Testis (tissue), 3 donors: Measurements from ENCODE around the gene ABCB11. TPM values are rescaled to one million over a fixed set of nuclear protein-coding genes. Genes with fewer than 3 reads are reported as not detected.
A peak's percentile ranks its signal among the peaks of the same experiment; 100 is the strongest.
"Not testable (repeated sequence)": the region's sequence is repeated elsewhere in the genome, so short reads cannot be mapped to it uniquely, and the experiment has no call there.

Experiments used
- DNase-seq: peaks from one replicate; pipeline ENCODE4 v3.0.0-alpha.2; 2019
- H3K27ac ChIP-seq, 2 donors: fragments of 200-600 bp; sonication (generic); one replicate each; pipeline ENCODE4 v1.5.1; 2019
- H3K27me3 ChIP-seq: fragments of 200-600 bp; sonication (generic); one replicate; pipeline ENCODE4 v1.5.1; 2019
- H3K36me3 ChIP-seq: fragments of 200-600 bp; sonication (generic); one replicate; pipeline ENCODE4 v1.5.1; 2017; ENCODE audit warnings: low read depth; ENCODE audit errors: missing control alignments
- H3K4me1 ChIP-seq: fragments of 200-600 bp; sonication (generic); one replicate; pipeline ENCODE4 v1.5.1; 2019
- H3K4me3 ChIP-seq, 2 donors: fragments of 200-600 bp; sonication (generic); one replicate each; pipeline ENCODE4 v1.5.1; 2017 to 2019
- H3K9me3 ChIP-seq: fragments of 200-600 bp; sonication (generic); one replicate; pipeline ENCODE4 v1.5.1; 2017
- CTCF ChIP-seq, 3 experiments: fragments of 450-650 bp in 2 of 3; fragments of 200-600 bp in 1 of 3; sonication (generic) in 1 of 3; IDR thresholded peaks; one replicate each; pipeline ENCODE4 v1.5.1; 2016 to 2019; ENCODE audit warnings: antibody characterized with exemption in 3 of 3, mild to moderate bottlenecking in 2 of 3, moderate library complexity in 1 of 3
- POLR2A ChIP-seq: fragments of 450-650 bp; IDR thresholded peaks from one replicate; pipeline ENCODE4 v1.6.1; 2017; ENCODE audit warnings: antibody characterized with exemption, mild to moderate bottlenecking, moderate library complexity
- WGBS, 2 donors: methylation state at CpG; one replicate each; pipeline ENCODE4 v1.1.5; 2018; 5-methylcytosine and 5-hydroxymethylcytosine counted together
- intact Hi-C: fragments of 100-400 bp; cut with DNase I; formaldehyde crosslinking; loops from one replicate; pipeline ENCODE4 v1.15.1; 2023; ENCODE audit warnings: low total_unique reads
- polyA plus RNA-seq: library from polyadenylated mRNA; stranded (reverse); fragments of 350-450 nt; fragmentation: Illumina TruSeq; extraction: RNeasy Lipid Tissue Mini Kit (QIAGEN cat#74804); gene quantifications from one replicate; pipeline ENCODE4 v1.2.3, GENCODE V29; 2014; ENCODE audit warnings: low read depth, low replicate concordance; ENCODE audit not compliant: insufficient read depth
- total RNA-seq, 2 donors: library from RNA; depleted of rRNA; stranded (reverse); fragments of >200 nt; gene quantifications; one replicate each; pipeline ENCODE4 v1.2.3, GENCODE V29; 2016

Gene ABCB11
- total and polyA plus RNA-seq, 3 donors from 2014 or later, result 4.6 to 16.1 (median 7.2) TPM

GRCh38 chr2:168889635-168890005, 141.5 kb downstream of the ABCB11 start:
- no peaks in the 10 kb centered on the region for H3K4me1 ChIP-seq
- no peak for DNase-seq
- intact Hi-C loops, result no loop called here
- H3K4me3 ChIP-seq, result peak overlapping the region in 1 of 2 donors; percentile 65
- H3K27me3 ChIP-seq, result no peaks in the 10 kb centered on the region
- TF ChIP-seq POLR2A, result no peak
- TF ChIP-seq CTCF (IDR thresholded peaks at IDR 0.05), result no peak
- no peak overlapping the region for H3K27ac ChIP-seq
- no peaks in the 10 kb centered on the region for H3K36me3 ChIP-seq
- no peaks in the 10 kb centered on the region for H3K9me3 ChIP-seq
- 32 to 39% methylated on average over 3 of the region's 3 CpGs for WGBS, 2 donors

- 89 to 95% methylated on average over 1 of the region's 1 CpG for WGBS, 2 donors
- TF ChIP-seq POLR2A, result no peak
- no peak for TF ChIP-seq CTCF (IDR thresholded peaks at IDR 0.05)
- Histone ChIP-seq H3K27ac (no peak overlapping the region), H3K36me3 (no peaks in the 10 kb centered on the region), H3K4me1 (no peaks in the 10 kb centered on the region), H3K9me3 (no peaks in the 10 kb centered on the region), H3K27me3 (no peaks in the 10 kb centered on the region), H3K4me3 (no peak overlapping the region)
- intact Hi-C loops, result no loop called here
- DNase-seq, result no peak
These were observed 146.1 kb downstream of the ABCB11 start for GRCh38 chr2:168884975-168885374.

GRCh38 chr2:168882163-168882562, 149.0 kb downstream of the ABCB11 start:
- H3K4me3 ChIP-seq, H3K27ac ChIP-seq, H3K27me3 ChIP-seq, intact Hi-C loops, DNase-seq, H3K4me1 ChIP-seq, H3K9me3 ChIP-seq, H3K36me3 ChIP-seq: not testable (repeated sequence)
- WGBS, 2 donors, result 96% methylated on average over 12 of the region's 12 CpGs

- no peak for DNase-seq
- H3K4me3 ChIP-seq, result no peak overlapping the region
- TF ChIP-seq POLR2A, result no peak
- TF ChIP-seq CTCF (IDR thresholded peaks at IDR 0.05), result no peak
- H3K27ac ChIP-seq, result no peak overlapping the region
- intact Hi-C loops, result no loop called here
- H3K4me1 ChIP-seq, result no peaks in the 10 kb centered on the region
- H3K9me3 ChIP-seq, result no peaks in the 10 kb centered on the region
- 89 to 90% methylated on average over 6 of the region's 6 CpGs for WGBS, 2 donors
- H3K27me3 ChIP-seq, result no peaks in the 10 kb centered on the region
- H3K36me3 ChIP-seq, result no peaks in the 10 kb centered on the region
These were observed 156.6 kb downstream of the ABCB11 start for GRCh38 chr2:168874368-168875054.

GRCh38 chr2:168870824-168871223, 160.3 kb downstream of the ABCB11 start:
- DNase-seq, H3K9me3 ChIP-seq, H3K27me3 ChIP-seq, H3K4me3 ChIP-seq, H3K27ac ChIP-seq, H3K36me3 ChIP-seq, H3K4me1 ChIP-seq, intact Hi-C loops: not testable (repeated sequence)
- WGBS, 2 donors, result 93 to 98% methylated on average over 4 of the region's 4 CpGs

Other genes with a start within 250 kb of the ABCB11 start
- gene NOSTRIN, start 228.7 kb downstream of the ABCB11 start, total RNA-seq, result 10 to 100 TPM; 93.8 to 99.8 TPM
- gene NOSTRIN, start 228.7 kb downstream of the ABCB11 start, polyA plus RNA-seq, result 28.9 TPM
- 1 to 10 TPM in 1 of 2 donors, under 1 TPM in 1; 0.99 to 3.7 TPM for gene SPC25, start 140.9 kb downstream of the ABCB11 start, total RNA-seq
- 7.3 TPM for gene SPC25, start 140.9 kb downstream of the ABCB11 start, polyA plus RNA-seq
- gene G6PC2, start 130.0 kb downstream of the ABCB11 start, total RNA-seq, result 1 to 10 TPM; 1.1 to 2.5 TPM
- 2.4 TPM for gene G6PC2, start 130.0 kb downstream of the ABCB11 start, polyA plus RNA-seq
- 1 to 10 TPM; 2.3 to 2.4 TPM for gene DHRS9, start 38.2 kb upstream of the ABCB11 start, total RNA-seq
- gene DHRS9, start 38.2 kb upstream of the ABCB11 start, polyA plus RNA-seq, result 16.5 TPM